HEK293 (cell line): Measurements from ENCODE around the gene PRR5.

Experiments used
- CTCF ChIA-PET: fragments of 350-600 bp; formaldehyde crosslinking; extraction: SDS; loops from one replicate; lab custom pipeline; 2021; ENCODE audit warnings: antibody characterized with exemption; lab: Yijun Ruan, JAX
- POLR2A ChIA-PET: fragments of 300-600 bp; formaldehyde crosslinking; extraction: SDS; loops from one replicate; lab custom pipeline; 2020; ENCODE audit warnings: antibody characterized with exemption, inconsistent platforms; lab: Yijun Ruan, JAX
- H3K27ac ChIP-seq: fragments of 200-500 bp; sonication (Bioruptor generic); 2 replicates; pipeline ENCODE4 v1.5.1; 2014; ENCODE audit warnings: low read depth, low read length, control low read depth, inconsistent platforms; ENCODE audit errors: extremely low read depth
- H3K36me3 ChIP-seq, 2 experiments: fragments of 200-500 bp in 1 of 2; sonication (Bioruptor generic) in 1 of 2; 1 replicate in 1 of 2; 2 replicates in 1 of 2; pipeline ENCODE4 v1.5.1; 2014 to 2017; ENCODE audit warnings: inconsistent platforms in 2 of 2, low read length in 2 of 2; ENCODE audit not compliant: control insufficient read depth in 2 of 2, insufficient read depth in 1 of 2
- H3K4me1 ChIP-seq: fragments of 200-500 bp; sonication (Bioruptor generic); 2 replicates; pipeline ENCODE4 v1.5.1; 2014; ENCODE audit warnings: mild to moderate bottlenecking, low read length, inconsistent platforms; ENCODE audit not compliant: control insufficient read depth, insufficient read depth
- H3K4me3 ChIP-seq: 2 replicates; pipeline ENCODE4 v1.5.1; 2011; ENCODE audit warnings: low read depth, mild to moderate bottlenecking, control low read depth, low read length, moderate library complexity
- H3K9me3 ChIP-seq: fragments of 200-500 bp; sonication (Bioruptor generic); 2 replicates; pipeline ENCODE4 v1.5.1; 2014; ENCODE audit warnings: low read depth, low read length, inconsistent platforms; ENCODE audit not compliant: control insufficient read depth, insufficient read depth
- BCL11A ChIP-seq: fragments of 450-650 bp; formaldehyde crosslinking; IDR thresholded peaks from 2 replicates; pipeline ENCODE4 v1.5.1; 2016; ENCODE audit warnings: low read depth, missing biosample characterization, missing genetic modification characterization
- EGR2 ChIP-seq: fragments of 450-650 bp; formaldehyde crosslinking; IDR thresholded peaks from 2 replicates; pipeline ENCODE4 v1.5.1; 2016; ENCODE audit warnings: low read depth, missing biosample characterization, missing genetic modification characterization
- FEZF1 ChIP-seq: fragments of 450-650 bp; formaldehyde crosslinking; IDR thresholded peaks from 2 replicates; pipeline ENCODE4 v1.5.1; 2016; ENCODE audit warnings: missing biosample characterization, missing genetic modification characterization
- HIC1 ChIP-seq: fragments of 450-650 bp; formaldehyde crosslinking; IDR thresholded peaks from 2 replicates; pipeline ENCODE4 v1.5.1; 2016; ENCODE audit warnings: missing biosample characterization, missing genetic modification characterization
- KLF10 ChIP-seq: fragments of 450-650 bp; IDR thresholded peaks from 2 replicates; pipeline ENCODE4 v1.5.1; 2018; ENCODE audit warnings: missing biosample characterization, mild to moderate bottlenecking, missing genetic modification characterization
- PRDM1 ChIP-seq: fragments of 450-650 bp; formaldehyde crosslinking; IDR thresholded peaks from 2 replicates; pipeline ENCODE4; 2016; ENCODE audit warnings: missing biosample characterization, missing genetic modification characterization
- PRDM2 ChIP-seq: fragments of 450-650 bp; formaldehyde crosslinking; IDR thresholded peaks from 2 replicates; pipeline ENCODE4 v1.5.1; 2016; ENCODE audit warnings: missing biosample characterization, missing genetic modification characterization, borderline replicate concordance
- PRDM4 ChIP-seq: fragments of 450-650 bp; formaldehyde crosslinking; IDR thresholded peaks from 2 replicates; pipeline ENCODE4 v1.5.1; 2017; ENCODE audit warnings: missing biosample characterization, missing genetic modification characterization
- SCRT1 ChIP-seq: fragments of 450-650 bp; formaldehyde crosslinking; IDR thresholded peaks from 2 replicates; pipeline ENCODE4 v1.5.1; 2016; ENCODE audit warnings: missing biosample characterization, missing genetic modification characterization, borderline replicate concordance
- ZBTB48 ChIP-seq: fragments of 450-650 bp; formaldehyde crosslinking; IDR thresholded peaks from 2 replicates; pipeline ENCODE4 v1.5.1; 2016; ENCODE audit warnings: missing biosample characterization, missing genetic modification characterization
- ZBTB49 ChIP-seq: fragments of 450-650 bp; formaldehyde crosslinking; IDR thresholded peaks from 2 replicates; pipeline ENCODE4 v1.5.1; 2016; ENCODE audit warnings: missing biosample characterization, missing genetic modification characterization, low read depth
- ZEB2 ChIP-seq: fragments of 450-650 bp; formaldehyde crosslinking; IDR thresholded peaks from 2 replicates; pipeline ENCODE4 v1.5.1; 2016; ENCODE audit warnings: missing biosample characterization, missing genetic modification characterization
- ZFP41 ChIP-seq: fragments of 450-650 bp; formaldehyde crosslinking; IDR thresholded peaks from 2 replicates; pipeline ENCODE4 v1.5.1; 2016; ENCODE audit warnings: missing biosample characterization, missing genetic modification characterization, borderline replicate concordance
- ZNF174 ChIP-seq: fragments of 450-650 bp; formaldehyde crosslinking; IDR thresholded peaks from 2 replicates; pipeline ENCODE4 v1.5.0; 2017; ENCODE audit warnings: missing biosample characterization, mild to moderate bottlenecking, missing genetic modification characterization
- ZNF19 ChIP-seq: fragments of 450-650 bp; formaldehyde crosslinking; IDR thresholded peaks from 2 replicates; pipeline ENCODE4; 2016; ENCODE audit warnings: missing biosample characterization, missing genetic modification characterization, low read depth
- ZNF302 ChIP-seq: fragments of 450-650 bp; formaldehyde crosslinking; IDR thresholded peaks from 2 replicates; pipeline ENCODE4 v1.5.1; 2016; ENCODE audit warnings: missing biosample characterization, missing genetic modification characterization, low read depth
- ZNF37A ChIP-seq: fragments of 450-650 bp; IDR thresholded peaks from 2 replicates; pipeline ENCODE4 v1.5.1; 2018; ENCODE audit warnings: missing biosample characterization, missing genetic modification characterization
- ZNF391 ChIP-seq: fragments of 450-650 bp; formaldehyde crosslinking; IDR thresholded peaks from 2 replicates; pipeline ENCODE4 v1.5.1; 2016; ENCODE audit warnings: low read depth, missing biosample characterization, missing genetic modification characterization, borderline replicate concordance
- ZNF416 ChIP-seq: fragments of 450-650 bp; formaldehyde crosslinking; IDR thresholded peaks from 2 replicates; pipeline ENCODE4 v1.5.1; 2016; ENCODE audit warnings: missing biosample characterization, missing genetic modification characterization
- ZNF561 ChIP-seq: fragments of 450-650 bp; IDR thresholded peaks from 2 replicates; pipeline ENCODE4 v1.5.1; 2018; ENCODE audit warnings: missing biosample characterization, missing genetic modification characterization, borderline replicate concordance
- ZNF571 ChIP-seq: fragments of 450-650 bp; formaldehyde crosslinking; IDR thresholded peaks from 2 replicates; pipeline ENCODE4 v1.5.0; 2017; ENCODE audit warnings: missing biosample characterization, missing genetic modification characterization
- ZNF837 ChIP-seq: fragments of 450-650 bp; formaldehyde crosslinking; IDR thresholded peaks from 2 replicates; pipeline ENCODE4 v1.5.1; 2016; ENCODE audit warnings: missing biosample characterization, missing genetic modification characterization
- ZNF843 ChIP-seq: fragments of 450-650 bp; formaldehyde crosslinking; IDR thresholded peaks from 2 replicates; pipeline ENCODE4 v1.5.1; 2016; ENCODE audit warnings: missing biosample characterization, missing genetic modification characterization

Gene PRR5

GRCh38 chr22:44663256-44663999, 38.6 kb upstream of the PRR5 start (continued):
- TF ChIP-seq ZBTB49 (tag by site-specific recombination) (no peak), ZNF391 (tag by site-specific recombination) (no peak), ZNF174 (no peak), BCL11A (tag by site-specific recombination) (no peak)

- CTCF ChIA-PET: interaction anchor here (0.8 kb wide), 1 partner anchor 9 kb away, joined by 4 read pairs; no protein-coding TSS in a partner anchor
- Histone ChIP-seq H3K9me3 (no peaks in the 10 kb centered on the region), H3K27ac (no peak overlapping the region), H3K4me3 (no peak overlapping the region)
- TF ChIP-seq PRDM2 (no peak), ZFP41 (tag by site-specific recombination) (no peak), ZNF571 (tag by site-specific recombination) (no peak), FEZF1 (no peak), ZNF561 (no peak), PRDM1 (tag by site-specific recombination) (no peak), ZBTB48 (tag by site-specific recombination) (no peak), ZEB2 (tag by site-specific recombination) (no peak), ZNF302 (tag by site-specific recombination) (no peak), ZNF37A (tag by site-specific recombination) (no peak), ZNF19 (tag by site-specific recombination) (no peak), EGR2 (tag by site-specific recombination) (no peak), ZNF843 (no peak), ZNF837 (tag by site-specific recombination) (no peak), PRDM4 (tag by site-specific recombination) (no peak), KLF10 (tag by site-specific recombination) (no peak), SCRT1 (tag by site-specific recombination) (no peak), HIC1 (tag by site-specific recombination) (no peak), ZNF416 (tag by site-specific recombination) (no peak)
- TF ChIP-seq, all 188 proteins: peak for 0
- POLR2A ChIA-PET: no interaction called here
- Histone ChIP-seq H3K36me3 (no peaks in the 10 kb centered on the region), H3K4me1 (no peaks in the 10 kb centered on the region)
Observed at GRCh38 chr22:44664149-44664548, 37.9 kb upstream of the PRR5 start.
